BLaER1 treated with 17β-estradiol and CSF1 and Interleukin-3, amounts not matched to agents 10 nM and 100 nM (cell line): ENCODE measurements around the gene TACR1.

ENCODE experiments used
- H3K27ac ChIP-seq, 11 experiments: shearing (Covaris generic); formaldehyde crosslinking; 2 replicates each; pipeline ENCODE4 v1.8.1; 2022
- H3K27me3 ChIP-seq, 11 experiments: shearing (Covaris generic); formaldehyde crosslinking; 2 replicates each; pipeline ENCODE4 v1.8.1; 2022
- H3K36me3 ChIP-seq, 11 experiments: shearing (Covaris generic); formaldehyde crosslinking; 2 replicates each; pipeline ENCODE4 v1.8.1; 2022
- H3K4me1 ChIP-seq, 10 experiments: shearing (Covaris generic); formaldehyde crosslinking; 2 replicates each; pipeline ENCODE4 v1.8.1; 2022
- H3K4me2 ChIP-seq, 11 experiments: shearing (Covaris generic); formaldehyde crosslinking; 2 replicates each; pipeline ENCODE4 v1.8.1; 2022
- H3K4me3 ChIP-seq, 10 experiments: shearing (Covaris generic); formaldehyde crosslinking; 2 replicates each; pipeline ENCODE4 v1.8.1; 2022
- H3K9ac ChIP-seq, 11 experiments: shearing (Covaris generic); formaldehyde crosslinking; 2 replicates each; pipeline ENCODE4 v1.8.1; 2022
- H3K9me3 ChIP-seq, 11 experiments: shearing (Covaris generic); formaldehyde crosslinking; replicated peaks in 1 of 11; 2 replicates each; pipeline ENCODE4 v1.8.1; 2022
- H4K20me1 ChIP-seq, 11 experiments: shearing (Covaris generic); formaldehyde crosslinking; 2 replicates each; pipeline ENCODE4 v1.8.1; 2022
- Cebpa-rat ChIP-seq, 11 experiments: shearing (Covaris generic); IDR thresholded peaks; 2 replicates each; pipeline ENCODE4 v1.8.1; 2022

Gene TACR1

DNA sequence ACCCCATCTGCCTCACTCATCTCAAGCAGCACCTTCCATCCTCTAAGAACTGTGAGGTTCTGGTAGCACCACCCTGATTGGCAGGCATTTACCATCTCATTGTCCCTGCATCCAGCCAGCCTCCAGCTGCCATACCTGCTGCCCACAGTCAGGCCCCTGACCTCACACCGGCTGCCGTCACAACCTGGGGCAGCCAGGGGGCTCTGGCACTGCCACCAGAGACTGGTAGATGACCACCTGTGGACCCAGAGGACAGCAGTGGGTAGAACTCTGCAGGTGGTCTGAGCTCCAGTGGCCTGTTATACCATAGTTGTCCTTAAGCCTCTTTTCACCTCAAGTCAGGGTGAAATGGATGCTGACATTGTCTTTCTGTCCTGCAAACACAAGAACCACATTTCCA lies 171.4 kb downstream of the TACR1 start:
- Histone ChIP-seq H3K4me2 (no peak overlapping the region), H3K9me3 (no peaks in the 10 kb centered on the region), H3K4me1 (no peaks in the 10 kb centered on the region), H3K9ac (no peak overlapping the region), H3K27ac (no peak overlapping the region), H3K27me3 (no peaks in the 10 kb centered on the region), H3K36me3 (peaks cover 0 to 7% (median 0%) of the 10 kb centered on the region in 11 experiments; a peak in 2 of 22 replicates), H3K4me3 (no peak overlapping the region), H4K20me1 (no peaks in the 10 kb centered on the region)
- TF ChIP-seq Cebpa-rat (IDR thresholded peaks at IDR 0.05) = no peak

DNA sequence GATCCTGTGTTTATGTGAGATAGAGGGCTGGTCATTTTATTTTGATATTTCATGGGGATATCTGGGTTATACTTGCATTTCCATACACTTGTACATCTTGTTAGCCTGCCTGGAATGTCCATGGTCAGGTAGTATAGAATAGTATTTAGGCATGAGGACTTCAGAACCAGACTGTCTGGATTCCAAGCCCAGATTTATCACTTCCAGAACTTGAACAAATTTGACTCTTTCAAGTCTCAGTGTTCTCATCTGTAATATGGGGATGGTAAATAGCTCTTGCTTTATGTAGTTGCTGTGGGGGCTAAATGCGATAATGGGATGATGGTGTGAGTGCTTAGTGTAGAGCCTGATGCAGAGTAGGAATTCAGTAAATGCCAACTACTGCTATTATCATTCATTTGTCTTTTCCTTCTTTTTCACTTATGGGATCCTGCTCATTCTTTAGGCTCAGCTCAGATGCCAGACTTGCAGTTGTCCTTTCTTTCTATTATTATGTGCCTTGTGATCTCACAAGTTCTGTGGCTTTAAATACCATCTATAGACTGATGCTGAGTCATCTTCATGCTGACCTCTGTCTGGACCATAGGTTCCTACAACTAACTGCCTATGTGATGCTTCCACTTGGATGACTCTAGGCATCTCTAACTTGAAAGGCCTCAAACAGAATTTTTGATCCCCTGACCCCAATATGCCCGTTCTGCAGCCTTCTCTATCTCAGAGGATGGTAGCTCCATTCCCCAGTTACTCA lies 173.5 kb downstream of the TACR1 start:
- Histone ChIP-seq H3K36me3 (peaks cover 0 to 7% (median 0%) of the 10 kb centered on the region in 11 experiments; a peak in 2 of 22 replicates), H3K27ac (no peak overlapping the region), H3K4me3 (no peak overlapping the region), H3K4me1 (0 out of 20 replicates have a peak, but pooled peaks cover 0 to under 1% (median 0%) of the 10 kb centered on the region in 10 experiments), H3K27me3 (no peaks in the 10 kb centered on the region), H3K9me3 (no peaks in the 10 kb centered on the region), H4K20me1 (no peaks in the 10 kb centered on the region), H3K9ac (no peak overlapping the region), H3K4me2 (no peak overlapping the region; a peak in 2 of 22 replicates)
- TF ChIP-seq Cebpa-rat (IDR thresholded peaks at IDR 0.05) = no peak

DNA sequence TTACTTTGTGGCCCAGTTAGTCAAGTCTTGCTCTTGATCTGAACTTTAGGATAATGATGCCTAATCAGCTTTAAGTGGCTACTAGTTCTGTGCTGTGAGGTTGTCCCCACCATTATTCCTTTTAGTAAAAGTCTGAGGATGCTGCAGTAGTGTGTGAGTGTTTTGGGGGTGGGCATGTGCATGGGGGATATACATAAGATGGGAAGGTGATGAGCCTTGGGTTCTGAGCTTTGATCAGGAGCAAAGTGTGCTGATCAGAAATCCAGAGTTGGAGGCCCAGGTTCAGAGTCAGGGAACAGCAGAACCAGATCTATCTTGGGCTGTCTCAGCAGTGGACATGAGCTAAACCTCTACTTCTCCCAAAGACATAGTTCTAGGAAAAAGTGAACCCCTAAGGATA lies 174.1 kb downstream of the TACR1 start:
- Histone ChIP-seq H3K4me2 (no peak overlapping the region), H3K4me1 (peaks cover 0 to 7% (median 0%) of the 10 kb centered on the region in 10 experiments; a peak in 6 of 20 replicates)
- TF ChIP-seq Cebpa-rat (IDR thresholded peaks at IDR 0.05) = no peak

DNA sequence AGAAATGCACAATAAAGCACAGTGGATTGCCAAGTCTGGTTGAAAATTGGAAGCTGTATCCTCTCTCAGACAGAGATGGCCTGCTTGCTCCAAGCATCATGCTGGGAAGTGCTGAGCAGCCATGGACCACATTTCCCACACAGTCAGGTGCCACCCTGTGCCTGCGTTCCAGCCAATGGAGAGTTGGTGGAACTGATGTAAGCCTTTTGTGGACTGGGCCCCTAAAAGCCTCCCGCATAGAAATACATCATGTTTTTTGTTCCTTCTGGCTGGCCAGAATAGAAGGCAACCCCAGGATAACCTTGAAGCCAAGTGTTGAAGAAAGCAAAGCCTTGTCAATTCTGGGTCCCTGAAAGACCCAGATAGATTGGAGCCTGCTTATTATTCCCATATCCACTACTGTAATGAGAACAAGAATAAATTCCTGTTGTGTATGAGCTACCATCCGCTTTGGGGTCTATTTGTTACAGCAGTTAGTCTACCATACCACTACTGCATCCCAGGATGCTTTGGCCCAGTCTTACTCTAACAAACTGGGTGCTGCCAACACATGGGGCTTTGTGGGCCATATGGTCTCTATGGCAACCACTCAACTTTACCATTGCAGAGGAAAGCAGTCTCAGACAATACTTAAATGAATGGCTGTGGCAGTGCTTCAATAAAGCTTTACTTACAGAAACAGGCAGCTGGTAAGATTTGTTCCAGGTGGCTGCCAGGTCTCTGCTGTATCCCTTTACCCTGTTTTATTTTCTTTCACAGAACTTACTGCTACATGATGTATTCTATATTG lies 175.5 kb downstream of the TACR1 start:
- Histone ChIP-seq H3K9ac (no peak overlapping the region), H3K27me3 (no peaks in the 10 kb centered on the region), H3K36me3 (peaks cover 0 to 7% (median 0%) of the 10 kb centered on the region in 11 experiments; a peak in 2 of 22 replicates), H4K20me1 (no peaks in the 10 kb centered on the region), H3K27ac (no peak overlapping the region), H3K9me3 (no peaks in the 10 kb centered on the region), H3K4me3 (no peak overlapping the region), H3K4me1 (peaks cover 0 to 9% (median under 1%) of the 10 kb centered on the region in 10 experiments; a peak in 8 of 20 replicates), H3K4me2 (no peak overlapping the region)
- no peak for TF ChIP-seq Cebpa-rat (IDR thresholded peaks at IDR 0.05)

More for the DNA sequence above, 174.1 kb downstream of the TACR1 start:
- Histone ChIP-seq H3K9ac (no peak overlapping the region), H3K4me3 (no peak overlapping the region), H3K27me3 (no peaks in the 10 kb centered on the region), H3K27ac (no peak overlapping the region), H3K36me3 (peaks cover 0 to 7% (median 0%) of the 10 kb centered on the region in 11 experiments; a peak in 2 of 22 replicates), H4K20me1 (no peaks in the 10 kb centered on the region), H3K9me3 (no peaks in the 10 kb centered on the region)

DNA sequence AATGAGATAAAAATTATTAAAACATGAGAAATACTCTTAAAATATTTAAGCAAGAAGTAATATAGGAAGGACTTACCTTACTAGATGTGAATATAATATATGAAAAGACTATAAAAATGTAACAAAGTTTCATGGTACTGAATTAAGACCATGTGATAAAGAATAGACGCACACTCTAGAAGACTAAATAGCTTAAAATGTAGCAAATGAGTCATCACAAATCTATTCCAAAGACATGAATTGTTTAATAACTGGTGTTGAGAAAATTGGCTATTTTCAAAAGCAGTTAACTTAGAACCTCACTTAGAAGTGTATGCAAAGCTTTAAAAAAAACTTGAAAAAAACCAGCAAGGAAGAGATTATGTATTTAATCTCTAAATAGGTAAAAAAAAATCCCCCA lies 176.8 kb downstream of the TACR1 start:
- H4K20me1 ChIP-seq = no peaks in the 10 kb centered on the region
- H3K9ac ChIP-seq = no peak overlapping the region
- H3K4me1 ChIP-seq = peaks cover 0 to 22% (median 6%) of the 10 kb centered on the region in 10 experiments; a peak in 10 of 20 replicates
- no peak overlapping the region for H3K27ac ChIP-seq
- H3K9me3 ChIP-seq = no peaks in the 10 kb centered on the region
- H3K4me3 ChIP-seq = no peak overlapping the region
- H3K27me3 ChIP-seq = no peaks in the 10 kb centered on the region
- no peak overlapping the region for H3K4me2 ChIP-seq
- no peaks in the 10 kb centered on the region for H3K36me3 ChIP-seq
- TF ChIP-seq Cebpa-rat (IDR thresholded peaks at IDR 0.05) = no peak

- H4K20me1 ChIP-seq = no peaks in the 10 kb centered on the region
- H3K4me3 ChIP-seq = no peak overlapping the region
- H3K27me3 ChIP-seq = no peaks in the 10 kb centered on the region
- no peak overlapping the region for H3K4me2 ChIP-seq
- no peak for TF ChIP-seq Cebpa-rat (IDR thresholded peaks at IDR 0.05)
- peaks cover 0 to 22% (median 6%) of the 10 kb centered on the region in 10 experiments; a peak in 10 of 20 replicates for H3K4me1 ChIP-seq
- no peak overlapping the region for H3K27ac ChIP-seq
- H3K9ac ChIP-seq = no peak overlapping the region
- H3K9me3 ChIP-seq = no peaks in the 10 kb centered on the region
- no peaks in the 10 kb centered on the region for H3K36me3 ChIP-seq
Measured at GRCh38 chr2:75021672-75022071, 177.6 kb downstream of the TACR1 start.

GRCh38 chr2:75020476-75020875 lies 178.8 kb downstream of the TACR1 start:
- peaks cover 0 to 3% (median 0%) of the 10 kb centered on the region in 11 experiments; a peak in 3 of 22 replicates for H3K9me3 ChIP-seq
- H3K27me3 ChIP-seq = no peaks in the 10 kb centered on the region
- H3K9ac ChIP-seq = no peak overlapping the region
- H3K4me3 ChIP-seq = no peak overlapping the region
- no peaks in the 10 kb centered on the region for H3K36me3 ChIP-seq
- TF ChIP-seq Cebpa-rat (IDR thresholded peaks at IDR 0.05) = no peak
- peaks cover 0 to 22% (median 6%) of the 10 kb centered on the region in 10 experiments; a peak in 10 of 20 replicates for H3K4me1 ChIP-seq
- H4K20me1 ChIP-seq = no peaks in the 10 kb centered on the region
- peak overlapping the region in 3 of 11 experiments; percentile 10 to 34 (median 26); a peak in 4 of 22 replicates for H3K4me2 ChIP-seq
- no peak overlapping the region for H3K27ac ChIP-seq

- no peaks in the 10 kb centered on the region for H3K36me3 ChIP-seq
- no peak overlapping the region for H3K9ac ChIP-seq
- no peaks in the 10 kb centered on the region for H3K27me3 ChIP-seq
- H3K4me2 ChIP-seq = no peak overlapping the region
- H3K9me3 ChIP-seq = peaks cover 0 to 9% (median 0%) of the 10 kb centered on the region in 11 experiments; a peak in 6 of 22 replicates
- H4K20me1 ChIP-seq = no peaks in the 10 kb centered on the region
- H3K4me3 ChIP-seq = no peak overlapping the region
- no peak overlapping the region for H3K27ac ChIP-seq
- H3K4me1 ChIP-seq = peaks cover 0 to 22% (median 6%) of the 10 kb centered on the region in 10 experiments; a peak in 10 of 20 replicates
- no peak for TF ChIP-seq Cebpa-rat (IDR thresholded peaks at IDR 0.05)
Measured at GRCh38 chr2:75019790-75020189, 179.5 kb downstream of the TACR1 start.

DNA sequence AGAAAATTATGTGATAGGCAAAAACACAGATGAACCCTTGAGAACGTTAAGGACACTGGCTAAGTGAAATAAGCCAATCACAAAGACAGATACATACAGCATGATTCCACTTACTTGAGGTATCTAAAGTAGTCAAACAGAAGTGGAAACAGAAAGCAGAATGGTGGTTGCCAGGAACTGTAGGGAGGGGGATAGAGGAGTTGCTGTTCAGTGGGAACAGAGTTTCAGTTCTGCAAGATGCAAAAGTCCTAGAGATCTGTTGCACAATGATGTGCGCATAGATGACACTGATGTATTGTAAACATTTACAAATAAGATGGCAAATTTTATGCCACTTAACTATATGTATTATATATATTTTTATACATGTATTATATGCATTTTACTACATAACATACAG lies 181.2 kb downstream of the TACR1 start:
- peak in 3 of 11 experiments; percentile 40 to 76 (median 55); a peak in 3 of 22 replicates for TF ChIP-seq Cebpa-rat (IDR thresholded peaks at IDR 0.05)
- Histone ChIP-seq H3K36me3 (no peaks in the 10 kb centered on the region), H3K4me2 (peak overlapping the region in 4 of 11 experiments; percentile 29 to 66 (median 57); a peak in 5 of 22 replicates), H3K4me1 (peaks cover 0 to 22% (median 6%) of the 10 kb centered on the region in 10 experiments; a peak in 10 of 20 replicates), H3K9me3 (peaks cover 0 to 9% (median 0%) of the 10 kb centered on the region in 11 experiments; a peak in 6 of 22 replicates), H3K4me3 (no peak overlapping the region), H3K9ac (no peak overlapping the region), H4K20me1 (no peaks in the 10 kb centered on the region), H3K27ac (peak overlapping the region in 2 of 11 experiments; percentile 7 to 18; a peak in 2 of 22 replicates), H3K27me3 (no peaks in the 10 kb centered on the region)
